Astrocyte (in vitro differentiated cells and primary cell): Measurements from ENCODE around the gene RAB11B. TPM values are rescaled to one million over a fixed set of nuclear protein-coding genes. Genes with fewer than 3 reads are reported as not detected.

Experiments used
- DNase-seq: peaks from one replicate; pipeline ENCODE4 v3.0.0-alpha.2; 2010; ENCODE audit warnings: low read depth
- FAIRE-seq: peaks from 2 replicates; lab custom pipeline; 2011; peaks lifted over from hg19 to GRCh38; lab: Jason Lieb, UNC
- H2AFZ ChIP-seq: 2 replicates; pipeline ENCODE4 v1.6.0; 2012; ENCODE audit warnings: low read depth, low read length, inconsistent platforms
- H3K27ac ChIP-seq: 2 replicates; pipeline ENCODE4 v1.5.1; 2011; ENCODE audit warnings: low read depth, low read length, inconsistent platforms
- H3K27me3 ChIP-seq: 2 replicates; pipeline ENCODE4 v1.6.0; 2011; ENCODE audit warnings: low read length, inconsistent platforms; ENCODE audit not compliant: insufficient read depth
- H3K36me3 ChIP-seq: 2 replicates; pipeline ENCODE4 v1.5.1; 2011; ENCODE audit warnings: low read length, inconsistent platforms; ENCODE audit not compliant: insufficient read depth
- H3K4me1 ChIP-seq: 2 replicates; pipeline ENCODE4 v1.5.1; 2011; ENCODE audit warnings: low read length, inconsistent platforms; ENCODE audit not compliant: insufficient read depth
- H3K4me2 ChIP-seq: 2 replicates; pipeline ENCODE4 v1.6.0; 2012; ENCODE audit warnings: low read length, inconsistent platforms
- H3K4me3 ChIP-seq: 2 replicates; pipeline ENCODE4 v1.5.1; 2011; ENCODE audit warnings: low read depth, mild to moderate bottlenecking, low read length, inconsistent platforms; ENCODE audit not compliant: insufficient read depth
- H3K79me2 ChIP-seq: 2 replicates; pipeline ENCODE4 v1.6.0; 2012; ENCODE audit warnings: mild to moderate bottlenecking, low read length, inconsistent platforms; ENCODE audit not compliant: insufficient read depth
- H3K9ac ChIP-seq: 2 replicates; pipeline ENCODE4 v1.6.0; 2012; ENCODE audit warnings: mild to moderate bottlenecking, low read length, inconsistent platforms
- H3K9me3 ChIP-seq: 2 replicates; pipeline ENCODE4 v1.5.1; 2012; ENCODE audit warnings: low read depth, mild to moderate bottlenecking, low read length, inconsistent platforms; ENCODE audit not compliant: insufficient read depth
- H4K20me1 ChIP-seq: 2 replicates; pipeline ENCODE4 v1.6.0; 2012; ENCODE audit warnings: low read length, inconsistent platforms; ENCODE audit not compliant: insufficient read depth
- H3K27ac Mint-ChIP-seq: one replicate; pipeline ENCODE4 v1.8.0; 2021; ENCODE audit warnings: mild to moderate bottlenecking, mixed read lengths; ENCODE audit not compliant: unreplicated experiment
- H3K27me3 Mint-ChIP-seq: one replicate; pipeline ENCODE4 v1.8.0; 2021; ENCODE audit warnings: low read depth, mixed read lengths; ENCODE audit not compliant: unreplicated experiment
- H3K36me3 Mint-ChIP-seq: one replicate; pipeline ENCODE4 v1.8.0; 2021; ENCODE audit warnings: low read depth, mixed read lengths; ENCODE audit not compliant: unreplicated experiment
- H3K4me1 Mint-ChIP-seq: one replicate; pipeline ENCODE4 v1.8.0; 2021; ENCODE audit warnings: low read depth, mixed read lengths; ENCODE audit not compliant: unreplicated experiment
- H3K4me3 Mint-ChIP-seq: one replicate; pipeline ENCODE4 v1.8.0; 2021; ENCODE audit warnings: mild to moderate bottlenecking, moderate library complexity, mixed read lengths; ENCODE audit not compliant: unreplicated experiment
- H3K9me3 Mint-ChIP-seq: one replicate; pipeline ENCODE4 v1.8.0; 2021; ENCODE audit warnings: mild to moderate bottlenecking, mixed read lengths; ENCODE audit not compliant: unreplicated experiment
- CTCF ChIP-seq: IDR thresholded peaks from 2 replicates; pipeline ENCODE4 v1.5.1; 2011; ENCODE audit warnings: low read depth, mild to moderate bottlenecking, inconsistent platforms, low read length, moderate library complexity; ENCODE audit not compliant: insufficient read depth
- EZH2 ChIP-seq: IDR thresholded peaks from 2 replicates; pipeline ENCODE4 v1.6.1; 2012; ENCODE audit warnings: mild to moderate bottlenecking, low read length, inconsistent platforms; ENCODE audit not compliant: insufficient read depth
- total RNA-seq: library from RNA; stranded (reverse); gene quantifications from 2 replicates; pipeline ENCODE4 v1.2.1, GENCODE V29; 2021

RAB11B gene
- total RNA-seq, 1 donor from 2014 or later, result 85.2 TPM

- H3K27me3 Mint-ChIP-seq, result no peaks in the 10 kb centered on the region
- no peak overlapping the region for H3K4me2 ChIP-seq
- H4K20me1 ChIP-seq, result peaks cover 23% of the 10 kb centered on the region
- H3K27ac ChIP-seq, result no peak overlapping the region
- peaks cover 24% of the 10 kb centered on the region for H3K36me3 Mint-ChIP-seq
- DNase-seq, result no peak
- H3K9ac ChIP-seq, result no peak overlapping the region
- peak overlapping the region; percentile 34 for H3K27ac Mint-ChIP-seq
- peak overlapping the region; percentile 85 for H3K4me3 Mint-ChIP-seq
- H3K4me1 ChIP-seq, result peaks cover 35% of the 10 kb centered on the region
- H3K4me1 Mint-ChIP-seq, result peaks cover 34% of the 10 kb centered on the region
- H3K9me3 ChIP-seq, result no peaks in the 10 kb centered on the region
- H2AFZ ChIP-seq, result no peak overlapping the region
- peaks cover 2% of the 10 kb centered on the region for H3K9me3 Mint-ChIP-seq
- H3K36me3 ChIP-seq, result no peaks in the 10 kb centered on the region
- H3K79me2 ChIP-seq, result no peaks in the 10 kb centered on the region
- no peak for FAIRE-seq
- peaks cover 6% of the 10 kb centered on the region for H3K27me3 ChIP-seq
- TF ChIP-seq CTCF (no peak), EZH2 (no peak)
- no peak overlapping the region for H3K4me3 ChIP-seq
Observed at GRCh38 chr19:8366121-8366581, 24.0 kb upstream of the RAB11B start.

DNA sequence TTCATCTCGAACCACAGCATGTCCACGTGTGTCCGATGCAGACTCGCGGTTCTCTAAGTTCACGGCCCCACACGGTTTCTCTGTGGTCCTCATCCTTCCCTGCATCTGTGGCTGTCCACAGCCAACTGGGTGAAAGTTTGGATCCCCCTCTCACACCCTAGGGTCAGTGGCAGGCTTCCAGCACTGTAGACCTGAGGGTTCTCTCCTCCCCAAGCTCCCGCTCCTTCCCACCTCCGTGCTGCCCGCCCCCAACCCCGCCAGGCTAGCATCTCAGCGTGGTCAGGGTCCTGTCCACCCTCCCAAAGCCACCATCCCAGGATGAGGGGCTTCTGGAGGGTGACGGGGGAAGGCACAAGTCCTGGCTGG, 23.2 kb upstream of the RAB11B start:
- Mint-ChIP-seq H3K27ac (peak overlapping the region; percentile 93), H3K4me3 (peak overlapping the region; percentile 85), H3K9me3 (peaks cover 2% of the 10 kb centered on the region), H3K27me3 (no peaks in the 10 kb centered on the region), H3K4me1 (peaks cover 30% of the 10 kb centered on the region), H3K36me3 (peaks cover 26% of the 10 kb centered on the region)
- Histone ChIP-seq H4K20me1 (peaks cover 23% of the 10 kb centered on the region), H3K79me2 (no peaks in the 10 kb centered on the region), H2AFZ (no peak overlapping the region), H3K27me3 (peaks cover 6% of the 10 kb centered on the region), H3K9ac (no peak overlapping the region), H3K4me2 (peak overlapping the region; percentile 80), H3K4me3 (no peak overlapping the region), H3K27ac (no peak overlapping the region), H3K9me3 (no peaks in the 10 kb centered on the region), H3K36me3 (no peaks in the 10 kb centered on the region), H3K4me1 (peaks cover 30% of the 10 kb centered on the region)
- DNase-seq, result peak; percentile 23
- FAIRE-seq, result no peak
- TF ChIP-seq CTCF, result no peak
- TF ChIP-seq EZH2, result no peak

DNA sequence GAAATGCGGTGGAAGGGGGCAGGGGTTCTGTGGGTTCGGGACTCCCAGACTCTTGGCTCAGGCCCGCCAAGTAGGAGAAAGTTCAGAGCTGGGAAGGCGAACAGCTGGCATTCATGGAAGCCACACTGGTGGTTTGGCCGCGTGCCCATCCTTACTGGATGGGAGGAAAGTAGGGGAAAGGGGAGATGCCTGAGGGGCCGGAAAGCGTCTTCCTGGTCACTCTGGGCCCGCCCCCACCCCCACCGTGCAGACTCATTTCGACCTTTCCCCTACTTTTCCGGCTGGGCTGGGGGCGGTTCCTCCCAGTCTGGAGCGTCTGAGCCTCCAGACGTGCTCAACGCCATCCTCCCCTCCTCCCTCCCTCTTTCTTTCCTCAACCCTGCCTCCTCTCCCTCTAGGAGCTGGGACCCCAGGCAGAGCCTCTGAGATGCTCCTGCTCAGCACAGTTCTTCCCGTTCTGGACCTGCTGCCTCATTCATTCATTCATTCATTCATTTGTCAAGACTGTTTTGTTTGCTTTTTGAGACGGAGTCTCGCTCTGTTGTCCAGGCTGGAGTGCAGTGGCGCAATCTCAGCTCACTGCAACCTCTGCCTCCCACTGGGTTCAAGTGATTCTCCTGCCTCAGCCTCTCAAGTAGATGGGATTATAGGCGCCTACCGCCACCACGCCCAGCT, 22.7 kb upstream of the RAB11B start:
- H2AFZ ChIP-seq, result no peak overlapping the region
- no peak for TF ChIP-seq CTCF
- no peak for TF ChIP-seq EZH2
- peaks cover 25% of the 10 kb centered on the region for H3K4me1 Mint-ChIP-seq
- no peaks in the 10 kb centered on the region for H3K36me3 ChIP-seq
- no peaks in the 10 kb centered on the region for H3K79me2 ChIP-seq
- H3K9ac ChIP-seq, result no peak overlapping the region
- H4K20me1 ChIP-seq, result peaks cover 23% of the 10 kb centered on the region
- H3K9me3 ChIP-seq, result no peaks in the 10 kb centered on the region
- H3K27ac ChIP-seq, result no peak overlapping the region
- H3K4me1 ChIP-seq, result peaks cover 25% of the 10 kb centered on the region
- H3K9me3 Mint-ChIP-seq, result peaks cover 2% of the 10 kb centered on the region
- DNase-seq, result peak; percentile 89
- H3K27ac Mint-ChIP-seq, result peak overlapping the region; percentile 93
- peaks cover 26% of the 10 kb centered on the region for H3K36me3 Mint-ChIP-seq
- H3K4me3 ChIP-seq, result peak overlapping the region; percentile 21
- H3K4me3 Mint-ChIP-seq, result peak overlapping the region; percentile 85
- peak; percentile 82 for FAIRE-seq
- H3K27me3 Mint-ChIP-seq, result no peaks in the 10 kb centered on the region
- peaks cover 6% of the 10 kb centered on the region for H3K27me3 ChIP-seq
- peak overlapping the region; percentile 80 for H3K4me2 ChIP-seq
